Activated T-cell treated with anti-CD3 and anti-CD28 coated beads, Interleukin-2, amount 50 U/mL, for 24 hours (primary cell): ENCODE data around the gene SETD1A.

ENCODE experiments used
- DNase-seq: peaks from one replicate; pipeline ENCODE4 v3.0.0-alpha.2; 2020
- H3K27ac Mint-ChIP-seq: 2 replicates; pipeline ENCODE4 v1.8.0; 2020; ENCODE audit warnings: mild to moderate bottlenecking, mixed read lengths
- H3K27me3 Mint-ChIP-seq: 2 replicates; pipeline ENCODE4 v1.8.0; 2020; ENCODE audit warnings: mixed read lengths
- H3K36me3 Mint-ChIP-seq: 2 replicates; pipeline ENCODE4 v1.8.0; 2020; ENCODE audit warnings: low read depth, mixed read lengths
- H3K4me1 Mint-ChIP-seq: 2 replicates; pipeline ENCODE4 v1.8.0; 2020; ENCODE audit warnings: low read depth, mixed read lengths
- H3K4me3 Mint-ChIP-seq: 2 replicates; pipeline ENCODE4 v1.8.0; 2020; ENCODE audit warnings: mild to moderate bottlenecking, moderate library complexity, mixed read lengths
- H3K9me3 Mint-ChIP-seq: 2 replicates; pipeline ENCODE4 v1.8.0; 2020; ENCODE audit warnings: mixed read lengths

Gene SETD1A

DNA sequence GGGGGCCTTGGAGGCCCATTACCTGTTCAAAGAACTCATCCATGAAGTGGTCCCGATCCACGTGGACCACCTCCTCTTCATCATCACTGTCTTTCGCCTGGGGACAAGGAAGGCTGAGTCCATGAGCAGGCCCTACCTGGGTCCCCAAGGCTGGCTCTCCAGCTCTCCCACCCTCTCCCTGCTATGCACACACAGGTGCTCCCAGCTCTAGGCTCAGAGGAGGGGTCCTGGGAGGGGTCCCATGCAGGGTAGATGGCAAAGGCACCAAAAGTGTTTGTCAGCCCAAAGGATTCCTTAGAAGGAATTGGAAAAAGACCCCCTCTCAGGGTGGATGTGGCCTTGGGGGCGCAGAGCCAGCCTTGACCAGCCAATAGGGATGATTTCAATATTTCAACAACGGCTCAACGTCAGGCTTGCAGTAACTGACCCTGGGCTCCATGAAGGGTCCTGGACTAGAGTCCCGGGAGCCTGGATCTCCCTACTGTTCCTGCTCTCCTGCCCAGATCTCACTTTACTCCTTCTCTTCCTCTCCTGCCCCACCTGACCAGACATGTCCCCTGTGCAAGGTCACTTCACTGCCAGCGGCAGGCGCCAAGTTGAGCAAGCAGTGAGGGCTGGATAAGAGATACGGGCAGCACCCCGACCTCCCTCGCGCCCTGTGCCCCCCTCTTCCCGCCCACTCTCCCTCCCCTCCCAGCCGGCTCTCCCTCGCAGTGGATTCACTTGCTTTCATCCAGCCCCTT lies 44.1 kb downstream of the SETD1A start:
- Mint-ChIP-seq H3K27me3 (no peaks in the 10 kb centered on the region), H3K4me3 (no peak overlapping the region), H3K27ac (no peak overlapping the region), H3K36me3 (no peaks in the 10 kb centered on the region), H3K9me3 (no peaks in the 10 kb centered on the region), H3K4me1 (peaks cover 7% of the 10 kb centered on the region)
- no peak for DNase-seq

DNA sequence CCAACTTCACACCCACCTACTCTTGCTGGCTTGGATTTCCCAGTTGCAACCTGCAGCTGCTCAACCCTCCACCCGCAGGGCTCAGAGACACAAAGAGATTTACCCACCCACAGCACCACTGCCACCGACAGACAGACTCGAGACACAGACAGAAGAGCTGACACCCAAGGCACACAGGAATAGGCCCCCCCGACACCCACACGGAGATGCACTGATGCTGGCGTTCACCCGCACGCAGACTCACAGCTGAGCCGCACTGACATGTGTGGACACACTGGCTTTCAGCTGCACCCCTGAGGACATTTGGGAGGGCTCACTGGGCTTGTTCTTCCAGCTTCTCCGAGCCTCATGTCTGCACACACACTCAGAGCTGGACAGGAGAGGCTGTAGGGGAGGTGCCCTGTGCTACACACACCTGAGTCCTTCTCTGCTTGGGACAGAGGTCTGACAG lies 44.7 kb downstream of the SETD1A start:
- no peak overlapping the region for H3K4me3 Mint-ChIP-seq
- no peaks in the 10 kb centered on the region for H3K27me3 Mint-ChIP-seq
- no peak for DNase-seq
- H3K27ac Mint-ChIP-seq: no peak overlapping the region
- H3K36me3 Mint-ChIP-seq: no peaks in the 10 kb centered on the region
- no peaks in the 10 kb centered on the region for H3K9me3 Mint-ChIP-seq
- H3K4me1 Mint-ChIP-seq: peaks cover 3% of the 10 kb centered on the region

DNA sequence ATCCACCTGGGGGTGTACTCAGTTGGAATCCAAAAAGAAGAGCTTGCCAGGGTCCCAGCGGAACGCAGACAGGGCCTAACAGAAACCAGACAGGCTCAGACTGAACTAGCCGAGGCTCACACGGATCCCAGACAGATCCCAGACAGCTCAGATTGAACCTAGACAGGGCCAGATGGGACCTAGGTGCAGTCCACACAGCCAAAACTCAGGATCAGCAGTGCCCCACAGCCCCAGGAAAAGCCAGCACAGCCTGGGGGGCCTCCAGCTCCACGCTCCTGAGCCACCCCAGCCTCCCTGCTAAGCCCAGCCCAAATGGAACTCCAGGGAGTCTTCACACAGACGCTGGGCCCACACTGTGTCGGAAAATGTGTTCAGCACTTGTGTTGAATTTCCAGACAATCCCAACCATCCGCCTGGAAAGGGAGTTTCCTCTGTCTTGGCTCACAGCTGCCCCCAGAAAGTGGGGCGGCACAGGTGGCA lies 45.3 kb downstream of the SETD1A start:
- no peaks in the 10 kb centered on the region for H3K4me1 Mint-ChIP-seq
- H3K27me3 Mint-ChIP-seq: no peaks in the 10 kb centered on the region
- DNase-seq: no peak
- H3K27ac Mint-ChIP-seq: no peak overlapping the region
- no peaks in the 10 kb centered on the region for H3K9me3 Mint-ChIP-seq
- no peak overlapping the region for H3K4me3 Mint-ChIP-seq
- H3K36me3 Mint-ChIP-seq: no peaks in the 10 kb centered on the region

DNA sequence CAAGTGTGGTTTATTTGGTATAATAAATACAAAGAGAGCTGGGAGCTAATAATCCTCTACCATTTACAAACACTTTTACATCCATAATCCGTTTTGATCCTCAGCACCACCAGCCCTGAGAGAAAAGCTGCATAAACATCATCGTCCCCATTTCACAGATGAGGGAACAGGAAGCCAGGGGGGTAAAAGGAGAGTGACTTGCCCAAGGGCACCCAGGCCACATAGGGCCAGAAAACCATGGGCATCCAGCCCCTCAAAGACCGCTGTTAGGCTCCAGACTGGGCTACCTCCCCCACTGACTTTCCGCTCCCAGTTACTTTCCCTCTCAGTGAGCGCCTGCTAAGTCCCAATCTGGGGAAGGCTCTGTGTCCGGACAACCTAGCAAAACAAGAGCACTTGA lies 46.2 kb downstream of the SETD1A start:
- Mint-ChIP-seq H3K27me3 (no peaks in the 10 kb centered on the region), H3K4me3 (no peak overlapping the region)

DNA sequence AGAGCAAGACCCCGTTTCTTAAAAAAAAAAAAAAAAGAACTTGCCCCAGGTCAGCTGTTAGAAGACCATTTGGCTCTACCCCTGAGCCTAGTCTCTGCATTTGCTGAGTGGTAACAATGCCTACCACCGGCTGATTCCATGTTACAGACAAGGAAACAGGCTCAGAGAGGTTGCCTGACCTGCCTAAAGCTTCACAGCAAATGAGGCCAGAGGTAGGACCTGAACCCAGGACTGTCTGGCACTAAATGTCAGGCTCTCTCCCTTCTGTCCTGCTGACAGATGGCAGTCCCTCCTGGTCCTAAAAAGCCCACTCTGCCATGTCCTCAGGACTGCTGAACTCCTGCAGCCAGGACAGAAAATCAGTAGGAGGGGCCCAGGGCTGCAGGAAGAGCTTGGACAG lies 47.1 kb downstream of the SETD1A start:
- no peak overlapping the region for H3K4me3 Mint-ChIP-seq
- H3K4me1 Mint-ChIP-seq: peaks cover under 1% of the 10 kb centered on the region
- no peaks in the 10 kb centered on the region for H3K36me3 Mint-ChIP-seq
- no peak for DNase-seq
- H3K9me3 Mint-ChIP-seq: no peaks in the 10 kb centered on the region
- H3K27ac Mint-ChIP-seq: no peak overlapping the region
- H3K27me3 Mint-ChIP-seq: no peaks in the 10 kb centered on the region

More for the DNA sequence above, 46.2 kb downstream of the SETD1A start:
- Mint-ChIP-seq H3K36me3 (no peaks in the 10 kb centered on the region), H3K9me3 (no peaks in the 10 kb centered on the region), H3K4me1 (no peaks in the 10 kb centered on the region), H3K27ac (no peak overlapping the region)
- no peak for DNase-seq

DNA sequence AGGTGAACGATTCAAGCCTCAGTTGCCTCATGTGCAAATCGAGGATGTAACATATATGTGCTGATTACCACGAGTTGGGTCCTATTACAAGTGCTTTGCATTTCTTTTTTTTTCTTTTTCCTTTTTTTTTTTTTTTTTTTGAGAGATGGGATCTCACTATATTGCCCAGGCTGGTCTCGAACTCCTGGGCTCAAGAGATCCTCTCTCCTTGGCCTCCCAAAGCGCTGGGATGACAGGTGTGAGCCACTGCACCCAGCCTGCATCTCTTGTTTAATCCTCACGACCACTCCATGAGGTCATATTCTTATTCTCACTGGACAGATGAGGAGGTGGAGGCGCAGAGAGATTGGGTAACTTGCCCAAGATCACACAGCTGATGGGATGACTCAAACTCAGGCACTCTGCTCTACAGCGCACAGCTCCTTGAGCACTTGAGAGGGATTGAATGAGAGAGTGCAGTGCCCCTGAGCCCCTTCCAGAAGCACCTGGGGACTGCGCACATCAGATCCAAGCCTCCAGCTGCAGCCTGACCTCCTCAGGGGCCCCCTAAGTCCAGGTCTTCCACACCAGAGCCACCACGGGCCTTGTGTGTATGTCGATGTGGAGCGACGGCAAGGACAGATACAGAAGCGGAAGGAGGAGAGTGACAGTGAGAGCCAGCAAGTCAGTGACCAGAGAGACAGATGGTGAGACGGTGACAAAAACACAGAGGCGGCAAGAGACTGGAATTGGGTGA lies 48.0 kb downstream of the SETD1A start:
- no peak overlapping the region for H3K27ac Mint-ChIP-seq
- H3K36me3 Mint-ChIP-seq: no peaks in the 10 kb centered on the region
- H3K4me3 Mint-ChIP-seq: no peak overlapping the region

DNA sequence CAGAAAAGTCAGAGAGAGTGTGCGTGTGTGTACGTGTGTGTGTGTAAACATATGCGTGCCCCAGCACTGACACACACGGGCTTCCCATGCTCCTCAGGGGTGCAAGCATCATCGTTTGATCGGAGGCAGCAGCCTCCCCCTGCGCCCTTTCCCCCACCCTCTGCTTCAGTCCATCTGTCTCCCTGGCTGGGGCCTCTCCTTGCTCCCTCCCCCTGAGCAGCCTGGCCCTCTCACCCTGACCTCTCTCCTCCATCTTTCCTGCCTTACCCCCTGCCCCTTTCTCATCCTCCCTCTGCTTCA lies 48.5 kb downstream of the SETD1A start:
- Mint-ChIP-seq H3K4me1 (peaks cover 8% of the 10 kb centered on the region), H3K27ac (no peak overlapping the region), H3K9me3 (no peaks in the 10 kb centered on the region), H3K27me3 (peaks cover under 1% of the 10 kb centered on the region), H3K36me3 (no peaks in the 10 kb centered on the region), H3K4me3 (no peak overlapping the region)
- no peak for DNase-seq

More for the DNA sequence above, 48.0 kb downstream of the SETD1A start:
- Mint-ChIP-seq H3K27me3 (no peaks in the 10 kb centered on the region), H3K4me1 (peaks cover 5% of the 10 kb centered on the region), H3K9me3 (no peaks in the 10 kb centered on the region)
- no peak for DNase-seq

DNA sequence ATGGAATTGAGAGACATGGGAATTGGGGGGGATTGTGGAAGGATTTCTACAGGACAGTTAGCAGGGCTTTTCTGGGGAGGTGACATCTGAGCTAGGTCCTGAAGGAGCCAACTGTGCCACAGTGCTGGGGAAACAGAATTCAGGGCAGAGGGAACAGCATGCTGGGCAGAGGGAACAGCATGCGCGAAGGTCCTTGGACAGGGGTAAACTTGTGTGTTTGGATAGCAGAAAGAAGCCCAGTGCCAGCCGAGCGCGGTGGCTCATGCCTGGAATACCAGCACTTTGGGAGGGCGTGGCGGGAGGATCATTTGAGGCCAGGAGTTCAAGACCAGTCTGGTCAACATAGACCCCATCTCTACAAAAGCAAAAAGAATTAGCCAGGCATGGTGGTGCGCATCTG lies 49.0 kb downstream of the SETD1A start:
- Mint-ChIP-seq H3K27me3 (peaks cover 6% of the 10 kb centered on the region), H3K27ac (no peak overlapping the region), H3K36me3 (no peaks in the 10 kb centered on the region), H3K4me3 (no peak overlapping the region), H3K9me3 (no peaks in the 10 kb centered on the region), H3K4me1 (peaks cover 14% of the 10 kb centered on the region)
- no peak for DNase-seq

DNA sequence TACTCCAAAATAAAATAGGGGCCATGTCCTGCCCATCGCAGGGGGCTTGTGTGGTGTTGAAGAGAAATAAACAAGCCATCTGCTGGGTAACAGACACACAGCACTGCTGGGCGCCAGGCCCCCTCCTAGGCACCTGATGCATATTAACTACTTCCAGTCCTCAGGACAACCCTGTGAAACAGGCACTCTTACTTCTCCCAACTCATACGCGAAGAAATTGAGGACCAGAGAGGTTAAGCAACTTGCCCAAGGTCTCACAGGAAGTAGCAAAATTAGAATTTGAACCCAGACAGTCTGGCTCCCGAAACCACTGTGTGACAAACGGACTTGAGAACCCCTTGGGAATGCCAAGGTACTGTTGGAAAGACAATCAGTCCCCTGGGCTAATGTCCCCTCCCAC lies 50.1 kb downstream of the SETD1A start:
- H3K4me3 Mint-ChIP-seq: no peak overlapping the region
- no peaks in the 10 kb centered on the region for H3K36me3 Mint-ChIP-seq
- no peaks in the 10 kb centered on the region for H3K9me3 Mint-ChIP-seq
- peaks cover 14% of the 10 kb centered on the region for H3K27me3 Mint-ChIP-seq
- no peak for DNase-seq
- H3K4me1 Mint-ChIP-seq: peaks cover 16% of the 10 kb centered on the region
- no peak overlapping the region for H3K27ac Mint-ChIP-seq

DNA sequence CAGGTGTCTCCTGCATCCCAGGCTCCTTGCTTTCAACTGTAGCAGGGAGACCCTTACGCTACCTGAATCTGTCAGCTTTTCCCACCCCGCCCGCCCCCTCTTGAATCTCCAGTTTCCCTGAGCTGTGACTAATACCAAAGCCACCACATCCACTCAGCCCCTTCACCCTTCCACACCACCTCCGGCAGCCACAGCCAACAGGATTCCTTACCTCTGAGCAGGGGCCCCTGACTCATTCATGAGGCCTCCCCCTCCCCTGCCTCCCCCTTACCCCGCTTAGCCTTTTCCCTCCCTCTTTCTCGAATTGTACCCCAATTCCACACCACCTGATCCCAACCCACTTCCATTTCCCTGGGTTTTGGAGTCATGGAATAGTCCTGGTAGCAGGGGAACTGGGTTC lies 50.6 kb downstream of the SETD1A start:
- peaks cover 16% of the 10 kb centered on the region for H3K4me1 Mint-ChIP-seq
- H3K36me3 Mint-ChIP-seq: no peaks in the 10 kb centered on the region
- H3K27me3 Mint-ChIP-seq: peaks cover 14% of the 10 kb centered on the region
- DNase-seq: no peak
- no peak overlapping the region for H3K27ac Mint-ChIP-seq
- no peaks in the 10 kb centered on the region for H3K9me3 Mint-ChIP-seq
- H3K4me3 Mint-ChIP-seq: no peak overlapping the region

DNA sequence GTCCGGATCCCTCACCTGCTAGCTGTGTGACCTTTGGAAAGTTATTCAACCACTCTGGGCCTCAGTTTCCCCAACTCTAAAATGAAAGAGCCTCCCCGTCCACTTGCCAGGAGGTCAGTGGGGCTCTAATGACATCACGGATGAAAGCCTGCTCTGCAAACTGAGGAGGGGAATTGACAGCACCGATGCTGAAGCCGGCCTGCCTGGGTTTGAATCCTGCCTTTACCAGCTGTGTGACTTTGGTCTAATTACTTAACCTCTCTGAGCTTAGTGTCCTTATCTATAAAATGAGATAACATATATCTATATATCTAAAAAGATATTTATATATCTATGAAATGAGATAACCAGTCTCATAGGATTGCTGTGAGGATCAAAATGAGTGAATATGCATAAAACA lies 51.0 kb downstream of the SETD1A start:
- H3K4me3 Mint-ChIP-seq: no peak overlapping the region
- peaks cover 14% of the 10 kb centered on the region for H3K27me3 Mint-ChIP-seq
- H3K4me1 Mint-ChIP-seq: peaks cover 16% of the 10 kb centered on the region
- H3K36me3 Mint-ChIP-seq: no peaks in the 10 kb centered on the region
- no peak for DNase-seq
- H3K9me3 Mint-ChIP-seq: no peaks in the 10 kb centered on the region
- H3K27ac Mint-ChIP-seq: no peak overlapping the region

DNA sequence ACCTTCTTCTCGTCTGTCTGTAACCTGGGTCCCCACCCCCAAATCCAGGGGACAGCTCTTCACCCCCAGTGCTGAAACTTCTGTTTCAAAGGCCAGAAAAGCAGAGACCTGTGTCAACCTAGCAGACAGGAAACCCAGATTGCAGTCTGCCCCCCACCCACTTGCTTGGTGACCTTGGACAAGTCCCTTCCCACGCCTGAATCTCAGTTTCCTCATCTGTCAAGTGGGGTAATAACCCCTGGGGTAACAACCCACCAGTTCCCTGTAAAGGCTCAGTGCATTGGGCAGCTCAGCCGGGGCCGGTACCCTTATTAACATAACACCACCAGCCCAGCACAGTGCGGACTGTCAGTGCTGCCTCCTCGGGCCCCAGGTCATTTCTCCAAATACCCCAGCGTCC lies 51.6 kb downstream of the SETD1A start:
- no peaks in the 10 kb centered on the region for H3K9me3 Mint-ChIP-seq
- DNase-seq: no peak
- H3K27me3 Mint-ChIP-seq: peaks cover 14% of the 10 kb centered on the region
- H3K4me3 Mint-ChIP-seq: no peak overlapping the region
- no peaks in the 10 kb centered on the region for H3K36me3 Mint-ChIP-seq
- H3K4me1 Mint-ChIP-seq: peaks cover 16% of the 10 kb centered on the region
- H3K27ac Mint-ChIP-seq: no peak overlapping the region

DNA sequence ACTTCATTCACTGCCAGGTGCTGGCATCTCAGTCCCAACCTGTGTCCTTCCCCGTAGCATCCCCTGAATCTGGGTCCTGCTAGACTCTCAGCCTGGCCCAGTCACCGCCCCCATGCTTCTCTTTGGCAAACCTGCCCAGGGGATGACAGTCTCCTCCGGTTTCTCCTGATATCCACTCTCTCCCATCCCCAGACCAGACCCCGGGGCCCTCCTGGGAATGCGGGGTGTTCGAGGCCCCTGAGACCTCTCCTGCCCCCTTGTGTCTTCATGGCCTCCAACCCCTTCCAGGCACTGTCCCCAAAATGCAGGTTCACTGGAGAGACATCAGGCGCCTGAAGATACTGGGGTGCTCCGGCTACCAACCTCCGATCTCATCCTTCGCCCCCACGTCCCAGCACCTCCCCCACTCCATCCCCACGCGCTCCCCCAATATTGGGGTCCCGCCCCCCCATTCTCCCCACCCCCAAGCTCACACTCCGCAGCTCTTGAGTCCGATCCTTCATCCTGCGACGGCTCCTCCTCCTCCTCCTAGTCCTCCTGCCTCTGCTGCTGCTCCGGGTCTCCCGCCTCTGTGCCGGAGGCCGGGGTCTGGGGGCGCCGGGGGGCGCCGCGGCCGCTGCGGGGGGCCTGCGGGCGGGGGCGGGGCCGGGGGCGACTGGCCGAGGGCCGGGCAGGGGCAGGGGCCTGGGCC lies 52.5 kb downstream of the SETD1A start:
- peaks cover 16% of the 10 kb centered on the region for H3K4me1 Mint-ChIP-seq
- H3K36me3 Mint-ChIP-seq: no peaks in the 10 kb centered on the region
- H3K4me3 Mint-ChIP-seq: peak overlapping the region; percentile 72
- H3K9me3 Mint-ChIP-seq: no peaks in the 10 kb centered on the region
- no peak for DNase-seq
- H3K27me3 Mint-ChIP-seq: peaks cover 17% of the 10 kb centered on the region
- H3K27ac Mint-ChIP-seq: no peak overlapping the region

DNA sequence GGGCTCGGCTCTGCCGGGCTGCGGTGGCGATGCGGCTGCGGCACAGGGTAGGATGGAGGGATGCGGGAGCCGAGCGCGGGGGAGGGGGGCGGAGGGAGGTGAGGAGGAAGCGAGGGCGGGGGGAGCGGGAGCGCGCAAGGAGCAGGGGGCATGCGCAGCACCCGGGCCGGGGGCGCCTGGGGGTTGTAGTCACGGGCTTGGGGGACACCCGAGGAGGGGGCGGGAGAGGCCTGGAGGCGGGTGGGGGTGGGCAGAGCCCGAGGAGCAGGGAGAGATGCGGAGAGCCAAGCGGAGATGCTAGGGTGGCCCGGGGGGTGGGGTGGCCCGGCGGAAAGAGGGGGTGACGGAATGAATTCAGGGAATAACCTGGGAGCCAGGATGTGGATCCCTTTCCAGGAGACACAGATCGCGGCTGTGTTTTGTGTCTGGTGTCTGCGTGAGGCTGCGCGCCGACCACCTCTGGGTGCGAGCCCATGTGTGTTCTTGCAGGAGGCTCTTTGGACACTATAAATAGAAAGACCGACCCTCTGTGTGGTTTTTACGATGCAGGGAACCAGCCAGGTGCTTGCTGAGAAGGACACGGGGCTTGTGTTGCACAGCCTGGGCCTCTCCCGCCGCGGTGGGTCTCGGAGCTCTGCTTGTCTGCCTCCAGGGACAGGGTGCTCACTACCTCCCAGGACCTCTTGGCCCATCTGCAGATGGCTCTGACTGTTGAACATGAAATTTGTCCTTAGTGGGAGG lies 53.2 kb downstream of the SETD1A start, which contains the start of gene STX1B:
TSS of gene STX1B (minus strand) at position 54 of the 741 bp plus-strand sequence. CDS start 242 bp downstream, outside the sequence.
- peaks cover 17% of the 10 kb centered on the region for H3K27me3 Mint-ChIP-seq
- peak; percentile 67 for DNase-seq
- peak within 1 kb of the TSS; percentile 72 for H3K27ac Mint-ChIP-seq
- H3K4me3 Mint-ChIP-seq: peak within 1 kb of the TSS; percentile 72
- H3K9me3 Mint-ChIP-seq: no peaks in the 10 kb centered on the region
- H3K4me1 Mint-ChIP-seq: peaks cover 16% of the 10 kb centered on the region
- no peaks in the 10 kb centered on the region for H3K36me3 Mint-ChIP-seq
